IPS-15b (cell line): ENCODE measurements around the gene TESK1.

Source experiments
- H3K27me3 ChIP-seq: one replicate; pipeline ENCODE4 v1.6.1; 2013; ENCODE audit warnings: low read length; ENCODE audit not compliant: control insufficient read depth, insufficient read depth
- H3K36me3 ChIP-seq: one replicate; pipeline ENCODE4 v1.6.1; 2013; ENCODE audit warnings: low read length; ENCODE audit not compliant: control insufficient read depth, insufficient read depth
- H3K4me1 ChIP-seq: one replicate; pipeline ENCODE4 v1.6.1; 2013; ENCODE audit warnings: mild to moderate bottlenecking, low read length; ENCODE audit not compliant: control insufficient read depth, insufficient read depth
- H3K4me3 ChIP-seq: one replicate; pipeline ENCODE4 v1.5.1; 2013; ENCODE audit warnings: low read depth, low read length
- H3K9ac ChIP-seq: one replicate; pipeline ENCODE4 v1.6.1; 2013; ENCODE audit warnings: low read depth, mild to moderate bottlenecking, low read length
- H3K9me3 ChIP-seq: one replicate; pipeline ENCODE4 v1.6.1; 2013; ENCODE audit warnings: mild to moderate bottlenecking, low read length; ENCODE audit not compliant: control insufficient read depth, insufficient read depth

The TESK1 gene, protein sequence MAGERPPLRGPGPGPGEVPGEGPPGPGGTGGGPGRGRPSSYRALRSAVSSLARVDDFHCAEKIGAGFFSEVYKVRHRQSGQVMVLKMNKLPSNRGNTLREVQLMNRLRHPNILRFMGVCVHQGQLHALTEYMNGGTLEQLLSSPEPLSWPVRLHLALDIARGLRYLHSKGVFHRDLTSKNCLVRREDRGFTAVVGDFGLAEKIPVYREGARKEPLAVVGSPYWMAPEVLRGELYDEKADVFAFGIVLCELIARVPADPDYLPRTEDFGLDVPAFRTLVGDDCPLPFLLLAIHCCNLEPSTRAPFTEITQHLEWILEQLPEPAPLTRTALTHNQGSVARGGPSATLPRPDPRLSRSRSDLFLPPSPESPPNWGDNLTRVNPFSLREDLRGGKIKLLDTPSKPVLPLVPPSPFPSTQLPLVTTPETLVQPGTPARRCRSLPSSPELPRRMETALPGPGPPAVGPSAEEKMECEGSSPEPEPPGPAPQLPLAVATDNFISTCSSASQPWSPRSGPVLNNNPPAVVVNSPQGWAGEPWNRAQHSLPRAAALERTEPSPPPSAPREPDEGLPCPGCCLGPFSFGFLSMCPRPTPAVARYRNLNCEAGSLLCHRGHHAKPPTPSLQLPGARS

DNA sequence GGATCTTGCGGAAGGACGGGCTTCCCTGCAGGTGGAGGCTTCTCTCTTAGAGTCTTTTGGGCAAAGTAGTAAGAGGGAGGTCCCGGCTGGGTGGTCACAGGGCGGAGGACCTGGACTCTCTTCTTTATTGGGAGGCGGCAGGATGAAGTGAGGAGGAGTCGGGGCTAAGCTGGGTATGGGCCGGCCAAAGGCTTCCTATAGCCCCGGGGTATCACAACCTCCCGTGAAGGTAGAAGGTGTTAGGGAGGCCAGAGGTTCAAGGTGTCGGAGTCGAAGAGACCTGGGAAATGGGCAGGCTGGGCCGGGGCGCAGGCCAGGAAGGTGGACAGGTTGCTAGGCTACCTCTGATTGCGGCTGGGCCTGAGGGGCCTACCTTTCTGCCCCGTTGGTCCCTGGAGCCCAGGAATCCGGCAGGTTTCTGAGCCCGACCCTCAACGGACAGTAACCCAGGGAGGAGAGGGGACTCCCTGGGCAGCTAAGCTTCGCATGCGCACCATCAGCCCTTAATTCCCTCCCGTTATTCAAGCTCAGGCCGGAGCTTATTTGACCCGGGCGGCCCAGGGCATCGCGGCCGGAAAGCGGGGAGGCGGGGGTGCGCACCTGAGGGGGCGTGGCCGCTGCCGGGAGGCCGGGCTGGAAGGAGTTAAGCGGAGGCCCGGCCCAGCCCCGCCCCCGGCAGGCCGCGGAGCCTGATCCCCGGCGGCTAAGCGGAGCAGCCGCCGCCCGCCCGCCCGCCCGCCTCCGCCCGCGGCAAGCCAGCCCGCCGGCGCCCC, at the start of gene TESK1:
TSS of gene TESK1 (plus strand) at position 685 of the 773 bp plus-strand sequence. CDS start 358 bp downstream, outside the sequence.
- H3K36me3 ChIP-seq: peaks cover 13% of the 10 kb centered on the region
- peaks cover 6% of the 10 kb centered on the region for H3K4me1 ChIP-seq
- peaks cover 6% of the 10 kb centered on the region for H3K27me3 ChIP-seq
- no peaks in the 10 kb centered on the region for H3K9me3 ChIP-seq
- H3K9ac ChIP-seq: no peak within 1 kb of the TSS
- peak within 1 kb of the TSS; percentile 96 for H3K4me3 ChIP-seq

DNA sequence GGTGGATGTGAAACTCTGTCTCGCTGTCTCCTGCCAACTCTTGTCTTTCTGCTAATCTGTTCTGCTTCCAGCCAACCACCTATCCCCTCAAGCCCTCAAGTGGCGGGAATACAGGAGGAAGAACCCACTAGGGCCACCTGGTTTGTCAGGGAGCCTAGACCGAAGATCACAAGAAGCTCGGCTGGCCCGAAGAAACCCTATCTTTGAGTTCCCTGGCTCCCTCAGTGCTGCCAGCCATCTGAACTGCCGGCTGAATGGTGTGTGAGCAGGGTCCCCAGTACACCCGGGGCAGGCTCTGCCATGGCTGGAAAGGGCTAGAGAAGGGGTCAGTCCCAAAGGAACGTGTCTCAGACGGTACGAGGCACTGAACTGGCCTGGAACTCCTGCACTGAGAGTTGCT, 49.2 kb upstream of the TESK1 start:
- Histone ChIP-seq H3K4me1 (no peaks in the 10 kb centered on the region), H3K4me3 (no peak overlapping the region), H3K9me3 (no peaks in the 10 kb centered on the region), H3K36me3 (peaks cover 15% of the 10 kb centered on the region), H3K9ac (no peak overlapping the region), H3K27me3 (no peaks in the 10 kb centered on the region)

DNA sequence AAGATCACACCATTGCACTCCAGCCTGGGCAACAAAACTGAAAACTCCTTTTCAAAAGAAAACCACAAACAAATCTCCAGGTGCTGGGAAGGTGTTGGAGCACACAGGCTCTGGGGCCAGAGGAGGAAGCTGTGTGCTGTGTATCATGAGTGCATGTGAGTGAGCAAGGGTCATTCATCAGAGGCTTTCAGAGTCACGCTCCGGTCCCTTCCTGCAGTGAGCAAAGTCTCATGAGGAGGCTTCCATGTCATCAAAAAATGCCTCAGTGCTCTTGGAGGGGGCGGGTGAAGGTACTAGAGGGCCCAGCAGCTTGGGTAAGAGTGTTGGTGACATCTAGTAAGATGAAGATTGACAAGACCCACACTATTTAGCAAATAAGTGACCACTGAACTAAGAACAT, 48.3 kb upstream of the TESK1 start:
- no peaks in the 10 kb centered on the region for H3K9me3 ChIP-seq
- no peaks in the 10 kb centered on the region for H3K4me1 ChIP-seq
- peaks cover 15% of the 10 kb centered on the region for H3K36me3 ChIP-seq
- H3K9ac ChIP-seq: no peak overlapping the region
- no peaks in the 10 kb centered on the region for H3K27me3 ChIP-seq
- no peak overlapping the region for H3K4me3 ChIP-seq

DNA sequence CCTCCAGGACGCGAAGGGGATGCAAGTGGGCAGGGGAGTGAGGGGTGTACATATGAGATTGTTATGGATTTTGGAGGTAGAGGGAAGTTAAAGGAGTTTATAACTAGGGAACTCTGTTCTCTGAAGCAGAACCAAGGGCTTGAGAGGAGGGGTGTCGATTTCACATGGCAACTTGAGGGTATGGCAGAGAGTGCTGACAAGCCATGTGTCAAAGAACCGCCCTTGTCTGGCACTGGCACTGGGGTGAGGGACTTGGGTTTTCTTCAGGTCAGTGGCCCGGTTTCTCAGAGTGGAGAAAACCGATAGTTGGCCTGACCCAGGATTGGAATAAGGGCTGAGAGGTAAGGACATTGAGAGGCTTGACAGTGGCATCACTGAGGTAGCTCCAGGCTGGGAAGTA, 47.7 kb upstream of the TESK1 start:
- Histone ChIP-seq H3K9ac (no peak overlapping the region), H3K9me3 (no peaks in the 10 kb centered on the region), H3K4me3 (no peak overlapping the region), H3K36me3 (peaks cover 15% of the 10 kb centered on the region), H3K27me3 (no peaks in the 10 kb centered on the region), H3K4me1 (no peaks in the 10 kb centered on the region)

DNA sequence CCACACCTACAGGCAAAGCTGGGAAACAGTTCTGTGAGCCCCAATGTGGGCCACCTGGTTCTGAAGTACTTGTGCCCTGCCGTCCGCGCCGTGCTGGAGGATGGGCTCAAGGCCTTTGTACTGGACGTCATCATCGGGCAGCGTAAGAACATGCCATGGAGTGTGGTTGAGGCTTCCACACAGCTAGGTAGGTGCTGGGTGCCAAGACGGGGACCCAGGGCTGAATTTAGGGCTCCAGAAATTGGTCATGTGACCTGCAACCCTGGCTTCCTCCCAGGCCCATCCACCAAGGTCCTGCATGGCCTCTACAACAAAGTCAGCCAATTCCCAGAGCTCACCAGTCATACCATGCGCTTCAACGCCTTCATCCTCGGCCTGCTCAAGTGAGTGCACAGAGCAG, 46.9 kb upstream of the TESK1 start:
- peaks cover 18% of the 10 kb centered on the region for H3K36me3 ChIP-seq
- no peaks in the 10 kb centered on the region for H3K9me3 ChIP-seq
- no peak overlapping the region for H3K9ac ChIP-seq
- H3K4me1 ChIP-seq: no peaks in the 10 kb centered on the region
- H3K4me3 ChIP-seq: no peak overlapping the region
- H3K27me3 ChIP-seq: no peaks in the 10 kb centered on the region

DNA sequence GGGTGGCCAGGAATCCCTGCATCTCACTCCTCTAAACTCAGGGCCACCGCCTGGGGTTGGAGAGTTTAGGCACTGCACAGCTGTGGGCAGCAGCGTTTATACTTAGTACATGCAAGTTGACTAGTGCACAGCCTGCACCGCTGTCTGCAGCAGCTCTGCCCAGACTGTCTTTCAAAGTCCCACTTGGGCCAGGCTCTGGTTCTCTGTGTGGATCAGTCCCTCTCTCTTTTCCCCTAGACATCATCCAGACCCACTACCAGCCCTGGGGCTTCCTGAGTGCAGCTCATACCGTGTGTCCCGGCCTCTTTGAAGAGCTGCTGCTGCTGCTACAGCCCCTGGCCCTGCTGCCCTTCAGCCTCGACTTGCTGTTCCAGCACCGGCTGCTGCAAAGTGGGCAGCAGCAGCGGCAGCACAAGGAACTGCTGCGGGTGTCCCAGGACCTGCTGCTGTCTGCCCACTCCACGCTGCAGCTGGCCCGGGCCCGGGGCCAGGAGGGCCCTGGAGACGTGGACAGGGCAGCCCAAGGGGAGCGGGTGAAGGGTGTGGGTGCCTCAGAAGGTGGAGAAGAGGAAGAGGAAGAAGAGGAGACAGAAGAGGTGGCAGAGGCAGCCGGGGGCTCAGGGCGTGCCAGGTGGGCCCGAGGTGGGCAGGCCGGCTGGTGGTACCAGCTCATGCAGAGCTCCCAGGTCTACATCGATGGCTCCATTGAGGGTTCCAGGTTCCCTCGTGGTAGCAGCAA, 45.1 kb upstream of the TESK1 start:
- H3K27me3 ChIP-seq: no peaks in the 10 kb centered on the region
- peaks cover 18% of the 10 kb centered on the region for H3K36me3 ChIP-seq
- H3K4me1 ChIP-seq: no peaks in the 10 kb centered on the region
- no peak overlapping the region for H3K9ac ChIP-seq
- no peak overlapping the region for H3K4me3 ChIP-seq
- H3K9me3 ChIP-seq: no peaks in the 10 kb centered on the region

DNA sequence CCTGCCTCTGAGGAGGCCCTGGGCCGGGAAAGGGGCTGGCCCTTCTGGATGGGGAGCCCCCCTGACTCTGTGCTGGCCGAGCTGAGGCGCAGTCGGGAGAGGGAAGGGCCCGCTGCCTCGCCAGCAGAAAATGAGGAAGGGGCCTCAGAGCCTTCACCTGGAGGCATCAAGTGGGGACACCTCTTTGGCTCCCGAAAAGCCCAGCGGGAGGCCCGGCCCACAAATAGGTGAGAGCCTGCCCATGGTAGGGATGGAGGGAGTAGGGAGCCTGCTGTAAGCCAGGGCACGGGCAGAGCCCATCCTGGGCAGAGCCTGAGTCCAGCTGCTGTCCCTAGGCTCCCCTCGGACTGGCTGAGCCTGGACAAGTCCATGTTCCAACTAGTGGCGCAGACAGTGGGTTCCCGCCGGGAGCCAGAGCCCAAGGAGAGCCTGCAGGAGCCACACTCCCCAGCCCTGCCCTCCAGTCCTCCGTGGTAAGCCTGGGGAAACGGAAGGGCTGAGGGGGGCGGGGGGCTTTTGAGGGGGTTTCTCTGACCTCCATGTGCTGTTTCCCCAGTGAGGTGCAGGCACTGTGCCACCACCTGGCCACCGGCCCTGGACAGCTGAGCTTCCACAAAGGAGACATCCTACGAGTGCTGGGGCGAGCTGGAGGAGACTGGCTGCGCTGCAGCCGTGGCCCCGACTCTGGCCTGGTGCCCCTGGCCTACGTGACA, 44.3 kb upstream of the TESK1 start:
- no peaks in the 10 kb centered on the region for H3K9me3 ChIP-seq
- H3K4me1 ChIP-seq: no peaks in the 10 kb centered on the region
- H3K27me3 ChIP-seq: no peaks in the 10 kb centered on the region
- peaks cover 11% of the 10 kb centered on the region for H3K36me3 ChIP-seq
- no peak overlapping the region for H3K4me3 ChIP-seq
- no peak overlapping the region for H3K9ac ChIP-seq

DNA sequence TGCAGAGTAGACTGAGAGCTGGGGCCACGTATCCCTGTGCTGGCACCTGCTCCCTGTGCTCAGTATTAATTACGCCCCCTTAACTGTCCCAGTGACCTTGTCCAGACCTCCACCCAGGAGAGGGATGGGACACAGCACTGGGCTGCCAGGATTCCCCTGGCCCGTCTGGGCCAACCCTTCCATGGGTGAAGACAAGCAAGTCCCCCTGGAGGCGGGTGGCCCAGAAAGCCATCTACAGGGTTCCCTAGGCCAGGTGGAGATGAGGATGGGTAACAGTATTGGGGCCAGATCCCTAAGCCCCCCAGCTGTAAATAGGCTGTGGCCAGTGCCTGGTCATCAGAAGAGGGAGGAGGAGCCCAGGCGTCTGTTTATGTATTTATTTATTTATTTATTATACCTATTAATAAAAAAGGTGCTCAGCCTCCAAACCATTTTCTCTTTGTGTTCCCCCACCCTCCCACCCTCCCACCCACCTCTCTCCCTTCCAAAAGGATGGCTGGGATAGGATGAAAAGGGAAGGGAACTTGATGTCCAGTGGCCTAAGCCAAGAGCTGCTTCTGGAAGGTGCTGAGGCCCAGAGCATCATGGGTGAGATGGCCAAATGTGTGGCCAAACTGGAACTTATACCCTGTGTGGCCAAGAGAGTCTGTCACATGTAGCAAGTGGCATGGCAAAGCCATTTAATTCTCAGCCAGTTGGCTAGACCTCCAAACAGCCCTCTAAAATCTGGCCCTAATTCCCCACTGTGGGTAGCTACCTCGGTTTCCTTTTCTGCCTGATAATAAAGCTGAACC, 43.4 kb upstream of the TESK1 start:
- Histone ChIP-seq H3K9ac (no peak overlapping the region), H3K27me3 (no peaks in the 10 kb centered on the region), H3K4me1 (no peaks in the 10 kb centered on the region), H3K36me3 (peaks cover 10% of the 10 kb centered on the region), H3K9me3 (no peaks in the 10 kb centered on the region), H3K4me3 (no peak overlapping the region)

DNA sequence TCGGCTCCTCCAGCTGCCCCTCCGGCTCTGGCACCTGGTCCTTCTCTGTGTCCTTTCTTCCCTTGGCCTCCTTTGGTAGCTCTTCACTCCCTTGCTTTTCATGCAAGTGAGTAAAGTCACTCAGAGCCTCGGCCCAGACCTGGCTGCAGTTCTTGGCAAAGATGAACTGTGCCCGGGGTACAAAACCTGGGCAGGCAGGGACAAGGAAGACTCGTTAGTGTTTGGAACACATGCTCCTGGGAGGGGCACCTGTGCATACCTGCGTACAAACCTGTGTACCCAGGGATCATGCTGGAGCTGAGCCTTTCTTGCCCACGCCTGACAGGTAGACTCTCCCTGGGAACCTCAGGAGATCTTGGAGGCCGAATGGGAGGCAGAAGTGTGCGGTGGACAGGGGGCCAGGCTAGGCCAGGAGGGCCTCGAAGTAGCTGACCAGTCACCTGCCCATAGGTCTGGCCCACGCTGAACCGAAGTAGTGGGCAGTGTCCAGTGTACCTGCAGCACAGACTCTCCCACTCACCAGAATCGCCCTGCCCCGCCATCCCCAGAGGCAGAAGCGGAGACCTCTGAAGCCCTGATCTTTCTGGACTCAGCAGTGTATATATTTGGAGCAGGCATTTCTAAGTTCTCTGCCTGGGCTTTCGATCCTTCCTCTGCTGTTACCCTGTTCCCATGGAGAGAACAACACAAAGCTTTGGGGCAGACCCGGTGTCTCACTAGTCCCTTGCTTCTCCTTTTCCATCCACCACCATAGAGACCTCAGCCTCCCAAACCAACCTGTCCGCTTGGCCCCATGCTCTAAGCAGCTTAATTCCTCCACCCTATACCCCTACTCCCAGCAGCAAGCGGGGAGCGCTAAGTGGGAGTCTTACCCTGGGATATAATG, 41.9 kb upstream of the TESK1 start:
- no peak overlapping the region for H3K9ac ChIP-seq

DNA sequence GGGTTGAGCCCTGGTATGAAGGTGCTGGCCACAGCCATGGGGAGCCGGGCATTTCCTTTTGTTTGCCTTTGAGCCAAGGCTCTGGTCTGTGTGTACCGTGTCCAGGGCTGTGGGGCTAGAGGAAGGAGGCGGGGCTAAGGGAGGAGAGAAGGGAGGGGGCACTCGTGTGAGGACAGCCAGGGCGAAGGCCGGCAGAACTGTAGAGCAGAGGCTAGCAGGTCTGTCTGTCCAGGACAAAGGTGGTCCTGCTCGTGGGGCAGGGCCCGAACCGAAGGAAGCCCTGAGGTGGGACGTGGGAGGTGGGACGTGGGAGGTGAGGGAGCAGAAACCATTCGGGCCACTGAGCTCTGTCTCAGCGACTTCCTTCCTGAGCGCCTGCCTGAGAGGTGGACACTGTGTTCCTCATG, 41.3 kb upstream of the TESK1 start:
- peaks cover 6% of the 10 kb centered on the region for H3K36me3 ChIP-seq

More for the DNA sequence above, 41.9 kb upstream of the TESK1 start:
- H3K36me3 ChIP-seq: peaks cover 10% of the 10 kb centered on the region
- H3K4me3 ChIP-seq: no peak overlapping the region
- H3K27me3 ChIP-seq: no peaks in the 10 kb centered on the region
- no peaks in the 10 kb centered on the region for H3K9me3 ChIP-seq
- no peaks in the 10 kb centered on the region for H3K4me1 ChIP-seq

More for the DNA sequence above, 41.3 kb upstream of the TESK1 start:
- Histone ChIP-seq H3K4me1 (no peaks in the 10 kb centered on the region), H3K27me3 (no peaks in the 10 kb centered on the region), H3K4me3 (no peak overlapping the region), H3K9me3 (no peaks in the 10 kb centered on the region), H3K9ac (no peak overlapping the region)
